HG03571 (cell line): ENCODE data around the gene ST6GALNAC6.
"Not testable (repeated sequence)": the region's sequence is repeated elsewhere in the genome, so short reads cannot be mapped to it uniquely, and the experiment has no call there.

ENCODE experiments used
- ATAC-seq: cut with Tn5 transposase; IDR thresholded peaks from one replicate; pipeline ENCODE4 v1.9.1; 2021; ENCODE audit not compliant: unreplicated experiment

ST6GALNAC6 gene

DNA sequence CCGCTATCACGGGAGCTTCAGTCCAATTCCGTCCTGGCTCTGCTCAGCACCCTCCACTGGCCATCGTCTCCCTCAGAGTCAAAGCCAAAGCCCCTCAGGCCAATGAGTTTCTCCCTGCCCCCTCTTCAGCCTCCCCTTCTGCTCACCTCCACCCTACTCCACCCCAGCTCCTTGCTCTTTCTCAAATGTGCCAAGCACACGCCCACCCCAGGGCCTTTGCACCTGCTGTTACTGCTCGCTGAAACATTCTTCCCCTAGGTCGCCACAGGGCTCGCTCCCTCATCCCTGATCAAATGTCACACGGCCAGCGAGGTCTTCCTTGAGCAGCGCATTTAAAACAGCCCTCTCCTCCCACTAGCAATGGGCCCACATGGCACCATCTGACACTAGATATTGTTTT is 38.6 kb downstream of the ST6GALNAC6 start:
- ATAC-seq: no peak

DNA sequence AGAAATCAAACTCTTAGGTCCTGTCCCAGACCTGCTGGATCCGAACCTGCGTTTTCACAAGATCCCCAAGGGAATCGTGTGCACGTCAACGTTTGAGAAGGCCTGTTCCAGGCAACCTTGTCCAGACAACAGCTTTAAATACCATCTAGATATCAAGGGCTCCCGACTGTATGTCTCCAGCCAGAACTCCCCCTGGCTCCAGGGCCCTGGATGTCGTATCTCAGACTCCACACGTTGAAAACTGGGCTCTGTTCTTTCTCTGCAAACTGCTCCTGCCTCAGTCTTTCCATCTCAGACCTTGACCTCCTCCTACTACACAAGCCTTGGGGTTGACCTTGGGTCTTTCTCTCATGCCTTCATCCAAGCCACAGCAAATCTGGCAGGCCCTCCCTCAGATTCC is 39.1 kb downstream of the ST6GALNAC6 start:
- ATAC-seq: no peak

DNA sequence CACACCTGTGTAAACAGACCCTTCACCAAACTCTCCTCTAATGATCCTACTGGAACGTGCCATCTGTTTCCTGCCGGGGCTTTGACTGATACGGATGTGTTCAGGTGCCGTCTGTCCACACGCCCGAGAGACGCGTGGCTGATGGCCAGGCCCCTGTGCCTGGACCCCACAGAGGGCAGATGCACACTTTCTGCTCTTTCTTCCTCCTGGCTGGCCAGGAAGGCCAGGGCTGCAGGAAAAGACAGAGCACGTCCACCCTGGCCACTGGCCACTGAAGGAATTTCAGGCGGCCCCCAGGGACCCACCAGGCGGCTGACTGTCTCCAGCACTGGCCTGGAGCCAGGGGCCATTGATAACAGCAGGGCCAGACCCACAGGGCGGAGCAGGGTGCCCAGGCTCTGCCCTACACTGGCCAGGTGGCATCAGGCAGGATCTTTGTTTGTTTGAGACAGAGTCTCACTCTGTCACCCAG is 41.3 kb downstream of the ST6GALNAC6 start:
- ATAC-seq: no peak

DNA sequence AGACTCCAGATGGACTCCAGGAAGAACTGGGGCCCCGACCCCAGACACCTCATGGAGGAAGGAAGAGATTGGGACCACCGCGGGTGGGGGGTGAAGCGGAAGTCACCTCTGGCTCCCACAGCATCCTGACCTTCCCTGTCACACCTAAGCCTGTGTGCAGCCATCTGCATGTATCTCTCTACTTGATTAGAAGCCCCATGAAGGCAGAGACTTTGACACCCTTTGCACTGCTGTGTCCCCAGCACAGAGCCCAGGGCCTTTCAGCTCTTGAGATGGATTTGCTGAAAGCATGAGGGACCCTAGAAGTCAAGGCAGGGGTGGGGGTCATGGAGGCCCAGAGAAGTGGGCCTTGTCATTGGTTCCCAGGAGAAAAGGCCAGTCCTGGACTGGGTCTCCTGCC is 42.1 kb downstream of the ST6GALNAC6 start:
- ATAC-seq: no peak

DNA sequence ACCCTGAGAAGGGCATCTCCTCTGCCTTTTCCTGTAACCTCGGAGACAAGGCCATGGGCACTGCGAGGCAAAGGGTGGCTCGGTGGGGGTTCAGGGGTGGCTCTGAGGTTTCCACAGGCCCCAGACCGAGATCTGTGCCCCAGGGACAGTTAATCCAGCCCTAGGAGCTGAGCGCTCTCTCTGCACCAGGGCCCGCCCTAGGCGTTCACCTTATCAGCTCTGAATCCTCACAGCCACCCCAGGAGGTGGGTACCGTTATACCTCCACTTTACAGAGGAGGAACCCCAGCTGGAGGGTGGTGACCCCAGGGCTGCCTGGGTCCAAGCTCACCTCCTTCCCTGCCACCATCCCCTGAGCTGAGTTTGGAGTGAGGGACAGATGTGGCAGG is 42.7 kb downstream of the ST6GALNAC6 start:
- ATAC-seq: no peak

DNA sequence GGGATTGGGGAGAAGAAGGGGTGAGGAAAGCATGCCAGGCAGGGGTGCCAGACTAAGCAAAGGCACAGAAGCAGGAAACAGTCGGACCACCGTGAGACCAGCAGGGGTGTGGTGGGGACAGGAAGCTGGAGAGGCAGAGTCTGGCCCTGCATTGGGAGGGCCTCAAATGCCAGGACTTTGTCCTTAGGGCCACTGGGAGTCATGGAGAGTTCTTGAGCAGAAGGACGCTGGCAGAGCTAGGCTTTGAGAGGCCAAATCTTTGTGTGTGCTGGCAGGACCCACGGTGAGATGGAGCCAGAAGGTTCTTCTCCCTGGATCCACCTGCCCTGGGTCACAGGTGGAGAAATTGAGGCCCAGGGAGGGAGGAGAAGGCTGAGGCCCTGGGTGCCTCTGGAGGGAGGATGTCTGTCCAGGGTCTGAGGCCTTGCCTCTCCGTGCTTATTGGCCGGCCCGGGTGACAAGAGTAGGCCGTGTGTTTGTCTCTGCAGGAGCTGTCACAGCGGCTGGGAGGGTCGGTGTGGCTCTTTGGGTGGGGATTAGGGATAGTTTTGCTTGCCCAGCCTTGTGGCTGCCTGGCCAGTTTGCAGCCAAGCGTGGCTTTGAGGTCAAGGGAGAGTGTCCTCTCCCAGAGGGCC is 43.2 kb downstream of the ST6GALNAC6 start:
- ATAC-seq: no peak

DNA sequence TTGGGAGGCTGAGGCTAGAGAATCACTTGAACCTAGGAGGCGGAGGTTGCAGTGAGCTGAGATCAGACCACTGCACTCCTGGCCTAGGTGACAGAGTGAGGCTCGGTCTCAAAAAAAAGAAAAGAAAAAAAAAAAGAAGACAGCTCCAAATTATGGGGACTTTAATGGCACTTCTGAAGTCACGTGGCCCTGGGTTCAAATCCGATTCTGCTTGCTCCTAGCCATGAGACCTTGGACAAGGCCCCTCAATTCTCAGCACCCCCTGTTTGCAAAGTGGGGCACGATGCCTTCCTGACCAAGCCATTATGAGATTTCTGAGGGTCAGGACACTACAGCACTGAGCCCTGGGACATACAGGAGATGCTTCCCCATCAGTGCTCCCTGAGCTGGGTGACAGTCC is 43.9 kb downstream of the ST6GALNAC6 start:
- ATAC-seq: no peak

DNA sequence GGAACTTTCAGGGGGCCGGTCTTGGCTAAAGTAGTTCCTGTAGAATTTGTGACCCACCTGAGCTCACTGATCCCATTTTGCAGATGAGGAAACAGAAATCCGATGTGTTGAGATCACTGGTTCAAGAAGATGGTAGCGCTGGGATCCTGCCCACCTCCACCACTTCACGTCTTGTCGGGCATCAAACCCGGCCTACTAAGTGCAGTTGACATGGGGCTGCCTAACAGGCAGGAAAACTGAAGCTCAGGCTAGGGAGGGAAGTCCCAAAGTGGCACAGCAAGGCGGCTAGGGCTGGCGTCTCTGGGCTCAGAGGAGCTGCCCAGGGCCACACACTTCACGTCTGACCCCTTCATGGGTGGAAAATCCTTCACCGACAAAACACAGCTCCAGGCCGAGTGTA is 44.4 kb downstream of the ST6GALNAC6 start:
- ATAC-seq: no peak

DNA sequence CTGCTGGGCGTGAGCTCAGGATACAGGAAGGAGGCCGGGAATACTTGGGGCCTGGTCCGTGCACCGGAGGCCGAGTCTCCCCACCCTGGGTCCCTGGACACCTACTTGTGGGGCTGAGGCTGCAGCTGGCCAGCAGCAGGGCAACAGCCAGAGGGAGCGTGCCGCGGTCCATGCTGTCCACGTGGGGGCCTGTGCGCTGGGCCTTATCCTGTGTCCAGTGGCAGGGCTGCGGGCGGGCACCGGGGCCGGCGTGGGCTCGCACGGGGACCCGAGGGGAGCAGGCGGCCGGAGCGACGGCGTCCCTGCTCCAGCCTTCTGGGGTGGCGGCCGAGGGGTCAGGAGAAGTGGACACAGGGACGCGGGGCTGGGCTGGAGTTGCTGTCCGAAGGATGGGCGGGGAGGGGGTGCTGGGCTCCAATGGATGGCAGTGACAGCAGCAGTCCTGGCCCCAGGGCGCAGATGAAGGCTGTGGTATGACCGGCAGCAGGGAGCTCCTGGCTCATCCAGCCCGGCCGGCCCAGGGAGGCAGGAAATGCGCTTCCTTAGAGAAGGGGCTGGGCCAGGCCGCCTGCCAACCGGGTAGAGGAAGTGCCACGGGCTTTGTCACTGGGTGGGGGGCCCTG is 45.1 kb downstream of the ST6GALNAC6 start, which contains the start of gene ENG:
TSS of gene ENG (minus strand) at position 475 of the 623 bp plus-strand sequence. CDS start at position 172, 303 bp downstream.
- ATAC-seq: no peak

DNA sequence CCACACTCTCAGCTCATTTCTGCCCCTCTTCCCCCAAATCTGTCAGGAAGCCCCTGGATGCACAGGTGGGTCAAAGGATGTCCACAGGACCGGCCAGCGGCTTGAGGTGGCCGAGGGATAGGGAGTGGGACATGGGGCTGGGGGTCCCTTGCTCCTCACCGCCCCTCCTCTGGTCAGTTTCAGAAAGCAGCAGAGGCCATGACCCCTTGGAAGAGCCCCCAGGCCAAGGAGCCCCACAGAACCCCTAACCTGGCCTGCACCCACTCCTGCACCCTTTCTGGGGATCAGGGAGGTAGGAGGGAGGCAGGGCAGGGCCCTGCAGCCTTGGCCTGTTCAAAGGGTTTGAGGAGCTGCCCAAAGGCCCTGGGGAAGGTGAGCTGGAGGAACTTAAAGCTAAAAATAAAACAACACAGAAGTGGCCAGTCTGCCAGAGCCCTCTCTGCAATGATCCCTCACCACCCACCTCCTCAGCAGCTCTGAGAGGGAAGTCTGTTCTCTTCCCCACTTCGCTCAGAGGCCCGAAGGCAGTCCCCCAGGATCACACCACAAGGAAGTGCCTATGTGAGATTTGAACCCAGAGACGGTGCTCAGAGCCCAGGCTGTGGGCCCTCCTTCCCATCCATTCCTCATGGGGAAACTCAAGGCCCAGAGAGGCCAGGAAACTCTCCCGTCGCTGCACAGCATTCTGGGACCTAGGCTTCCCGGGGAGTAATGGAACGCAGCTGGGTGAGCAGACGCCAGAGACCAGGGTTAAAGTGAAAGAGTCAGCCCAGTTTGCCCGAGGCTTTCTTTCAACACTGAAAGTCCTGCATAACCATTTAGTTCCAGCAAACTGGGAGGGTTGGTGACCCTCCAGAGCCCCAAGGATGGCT is 45.9 kb downstream of the ST6GALNAC6 start:
- no peak for ATAC-seq

DNA sequence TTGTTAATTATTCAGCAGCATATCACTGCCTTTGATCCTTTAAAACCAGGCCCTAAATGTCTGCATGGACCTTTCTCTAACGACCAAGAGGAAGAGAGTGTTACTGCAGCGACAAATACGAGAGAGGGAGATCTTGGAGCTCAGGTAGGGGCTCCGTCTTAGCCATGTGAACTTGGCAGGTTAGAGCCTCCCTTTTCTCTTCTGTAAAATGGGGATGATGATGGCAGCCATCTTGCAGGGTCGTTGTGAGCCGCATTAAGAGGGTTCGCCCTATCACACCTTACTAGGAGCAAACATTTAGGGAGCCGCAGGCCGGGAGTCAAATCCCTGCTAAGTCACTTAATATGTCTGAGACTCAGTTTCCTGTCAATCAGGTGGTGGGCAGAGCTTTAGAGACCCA is 46.6 kb downstream of the ST6GALNAC6 start:
- no peak for ATAC-seq

DNA sequence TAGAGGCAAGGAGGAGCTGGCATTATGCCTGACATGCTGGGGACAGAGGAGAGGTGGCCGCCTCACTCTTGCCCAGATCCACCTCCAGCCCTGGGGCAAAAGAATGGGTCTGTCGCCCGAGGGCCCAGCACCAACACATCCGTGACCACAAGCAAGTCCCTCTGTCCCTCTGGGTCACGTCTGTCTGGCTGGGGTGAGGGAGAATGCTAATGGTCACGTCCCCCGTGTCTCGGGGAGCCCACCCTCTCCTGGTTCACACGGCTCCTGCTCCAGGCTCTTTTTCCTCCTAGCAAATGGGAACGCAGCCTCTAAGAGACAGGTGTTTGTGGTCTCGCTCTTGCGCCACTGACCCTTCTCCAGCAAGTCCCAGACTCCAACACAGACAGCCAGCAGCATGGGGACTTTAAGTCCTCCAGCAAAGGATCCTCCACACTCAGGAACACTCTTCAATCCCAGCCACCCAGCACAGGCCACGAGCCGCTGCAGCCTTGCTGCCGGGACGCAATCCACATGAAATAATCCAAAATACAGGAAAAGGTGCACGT is 49.0 kb downstream of the ST6GALNAC6 start:
- no peak for ATAC-seq

DNA sequence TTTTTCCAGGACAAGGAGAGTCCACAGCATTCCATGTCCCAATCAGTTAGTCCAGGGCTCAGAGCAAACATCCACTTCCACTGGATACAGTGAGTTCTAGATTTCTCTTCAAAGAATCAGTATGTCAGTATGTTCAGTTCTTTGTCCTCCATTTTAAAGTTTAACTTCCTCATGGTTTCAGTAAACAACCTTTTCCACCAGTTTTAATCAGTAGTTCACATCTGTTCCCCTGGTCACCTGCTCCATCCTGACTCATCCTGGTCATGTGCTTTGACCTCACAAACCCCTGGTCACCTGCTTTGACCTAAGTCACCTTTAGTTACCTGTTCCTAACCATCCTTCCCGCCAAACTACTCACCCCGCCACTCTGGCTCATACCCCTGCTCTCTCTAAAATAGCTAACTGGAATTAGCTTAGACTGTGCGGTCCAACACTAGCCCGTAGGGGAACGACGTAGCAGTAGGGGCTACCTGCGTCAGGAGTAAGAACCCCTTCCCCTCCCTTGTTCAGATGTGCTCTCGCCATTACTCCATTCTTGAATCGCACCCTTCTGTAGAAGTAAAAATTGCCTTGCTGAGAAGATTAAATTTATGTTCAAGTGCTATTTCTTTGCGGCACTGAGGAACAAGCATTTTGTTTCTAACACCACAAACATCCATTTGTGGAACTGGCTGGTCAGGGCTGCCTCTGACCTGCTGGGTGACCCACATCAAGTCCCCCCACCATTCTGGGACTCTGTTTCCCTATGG is 50.5 kb downstream of the ST6GALNAC6 start:
- ATAC-seq: no peak

DNA sequence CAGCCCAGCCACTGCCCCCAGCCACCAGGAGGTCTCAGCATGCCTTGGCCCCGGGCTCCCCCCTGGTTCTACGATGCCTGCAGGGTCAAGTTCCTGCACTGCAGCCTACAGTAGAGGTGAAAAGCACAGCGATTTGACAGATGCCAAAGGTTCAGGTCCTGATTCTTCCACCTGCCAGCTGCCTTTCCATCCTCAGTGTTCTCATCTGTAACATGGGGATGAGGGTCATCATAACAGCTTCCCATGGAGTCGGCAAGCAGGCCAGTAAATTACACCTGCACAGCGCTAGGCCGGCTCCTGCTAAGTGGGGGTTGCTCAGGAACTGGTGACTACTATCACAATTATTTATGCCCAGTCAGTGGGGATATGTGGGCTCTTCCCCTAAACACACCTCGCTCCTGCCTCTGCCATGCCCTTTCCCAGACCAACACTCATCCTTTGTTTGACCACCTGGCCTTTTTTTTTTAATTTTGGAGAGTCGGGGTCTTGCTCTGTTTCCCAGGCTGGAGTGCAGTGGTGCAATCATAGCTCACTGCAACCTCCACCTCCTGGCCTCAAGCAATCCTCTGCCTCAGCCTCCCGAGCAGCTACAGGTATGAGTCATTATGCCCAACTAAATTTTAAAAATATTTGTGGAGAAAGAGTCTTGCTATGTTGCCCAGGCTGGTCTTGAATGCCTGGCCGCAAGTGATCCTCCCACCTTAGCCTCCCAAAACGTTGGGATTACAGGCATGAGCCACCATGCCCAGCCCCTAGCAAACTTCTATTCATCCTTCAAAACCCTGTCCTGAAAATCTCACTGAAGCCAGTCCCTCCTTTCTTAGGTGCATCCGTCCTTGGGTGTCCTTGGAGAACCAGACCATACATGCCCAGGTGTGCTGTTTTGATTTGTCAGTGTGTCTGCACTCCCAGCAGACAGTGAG is 51.3 kb downstream of the ST6GALNAC6 start:
- no peak for ATAC-seq

DNA sequence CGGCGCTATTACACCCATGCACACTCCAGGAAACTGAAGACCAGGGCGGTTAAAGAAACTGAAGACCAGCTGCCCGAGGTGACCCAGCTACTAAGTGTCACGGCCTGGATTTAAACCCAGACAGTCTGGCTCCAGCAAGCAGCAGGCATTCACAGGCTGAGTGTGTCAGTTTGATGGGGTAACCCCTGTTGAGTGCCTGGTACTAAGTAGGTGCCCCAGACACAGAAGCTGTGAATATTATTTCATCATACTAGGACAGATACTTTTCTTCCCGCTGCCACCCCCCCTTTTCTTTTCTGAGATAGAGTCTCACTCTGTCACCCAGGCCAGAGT is 52.3 kb downstream of the ST6GALNAC6 start:
- ATAC-seq: no peak

DNA sequence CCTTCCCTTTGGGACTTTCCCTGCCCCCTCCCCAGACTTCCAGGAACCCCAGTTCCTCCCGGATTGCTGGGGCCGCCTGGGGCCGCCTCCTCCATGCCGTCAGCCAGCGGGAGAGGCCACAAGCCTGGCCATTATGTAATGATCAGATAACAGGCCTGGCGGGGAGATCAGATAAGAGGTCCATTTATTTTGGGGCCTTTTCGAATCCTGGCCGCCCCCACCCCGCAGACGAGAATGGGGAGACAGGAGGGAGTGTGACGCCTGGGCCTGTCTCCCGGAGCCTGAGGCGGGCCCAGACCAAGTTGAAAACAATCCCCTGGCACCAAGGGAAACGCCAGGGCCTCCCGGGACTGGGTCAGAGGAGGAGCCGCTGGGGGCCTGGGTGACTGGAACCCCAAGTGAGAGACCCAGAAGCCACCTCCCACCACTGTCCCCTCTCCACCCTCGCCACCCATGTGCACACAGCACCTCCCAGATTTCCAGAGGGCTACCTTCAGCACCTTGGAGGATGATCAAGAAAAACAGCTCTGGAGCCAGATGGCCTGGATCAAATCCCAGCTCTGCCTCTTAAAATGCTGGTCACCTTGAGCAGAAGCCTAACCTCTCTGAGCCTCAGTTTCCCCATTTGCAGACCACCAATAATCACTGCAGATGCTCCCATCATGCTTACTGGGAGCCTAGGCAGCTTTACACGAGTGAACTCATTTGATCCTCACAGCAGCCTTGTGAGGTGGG is 52.8 kb downstream of the ST6GALNAC6 start:
- ATAC-seq: no peak

DNA sequence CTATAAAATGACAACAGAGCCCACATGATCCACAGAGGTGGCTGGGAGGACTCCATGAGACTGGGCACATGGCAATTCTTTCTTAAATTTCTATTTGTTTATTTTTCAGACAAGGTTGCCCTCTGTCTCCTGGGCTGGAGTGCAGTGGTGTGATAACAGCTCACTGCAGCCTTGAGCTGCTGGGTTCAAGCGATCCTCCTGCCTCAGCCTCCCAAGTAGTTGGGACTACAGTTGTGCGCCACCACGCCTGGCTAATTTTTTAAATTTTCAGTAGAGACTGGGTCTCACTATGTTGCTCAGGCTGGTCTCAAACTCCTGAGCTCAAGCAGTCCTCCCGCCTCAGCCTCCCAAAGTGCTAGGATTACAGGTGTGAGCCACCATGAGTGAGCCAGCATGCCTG is 53.8 kb downstream of the ST6GALNAC6 start:
- ATAC-seq: not testable (repeated sequence)

DNA sequence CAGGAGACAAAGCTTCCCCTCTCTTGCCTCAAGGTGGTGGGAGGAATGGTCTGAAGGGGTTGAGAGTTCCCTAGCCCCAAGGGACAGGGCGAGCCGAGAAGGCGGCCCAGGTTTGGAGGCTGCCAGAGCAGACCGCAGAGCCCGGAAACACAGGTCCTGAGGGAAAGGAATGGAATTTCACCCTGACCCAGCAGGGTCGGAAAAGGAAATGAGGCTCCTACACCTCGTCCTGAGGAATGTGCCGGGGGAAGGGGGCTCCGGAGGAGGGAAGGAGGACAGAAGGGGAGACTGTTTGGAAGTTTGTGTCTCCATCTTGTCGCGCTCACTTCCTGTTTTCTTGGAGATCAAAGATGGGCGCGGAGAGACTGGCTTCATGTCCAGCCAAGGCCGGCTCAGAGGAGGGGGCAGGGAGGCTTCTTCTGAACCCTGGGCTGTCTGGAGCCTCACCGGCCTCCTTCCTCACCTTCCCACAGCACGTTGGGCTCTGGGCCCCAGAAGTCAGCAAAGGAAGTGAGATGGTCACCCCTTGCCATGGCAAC is 54.5 kb downstream of the ST6GALNAC6 start:
- ATAC-seq: no peak
